GM21423 (cell line): ENCODE results near the gene CA11.
A peak's percentile ranks its signal among the peaks of the same experiment; 100 is the strongest.

Source experiments
- ATAC-seq: cut with Tn5 transposase; IDR thresholded peaks from one replicate; pipeline ENCODE4 v1.9.1; 2021; ENCODE audit warnings: mild to moderate bottlenecking, moderate library complexity; ENCODE audit not compliant: unreplicated experiment

The CA11 gene

GRCh38 chr19:48614436-48615230 lies 31.4 kb downstream of the CA11 start, which contains the start of gene FAM83E:
TSS of gene FAM83E (minus strand) at chr19:48615076. CDS start at chr19:48613372, 1,704 bp downstream.
- ATAC-seq = no peak

- no peak for ATAC-seq
Measured at GRCh38 chr19:48613852-48614435, 32.0 kb downstream of the CA11 start.

- ATAC-seq = no peak
Measured at GRCh38 chr19:48613024-48613851, 32.7 kb downstream of the CA11 start.

GRCh38 chr19:48611872-48612271 lies 34.1 kb downstream of the CA11 start:
- ATAC-seq = no peak

GRCh38 chr19:48609571-48610108 lies 36.3 kb downstream of the CA11 start:
- ATAC-seq = no peak

GRCh38 chr19:48608798-48609263 lies 37.2 kb downstream of the CA11 start:
- ATAC-seq = peak; percentile 58

- no peak for ATAC-seq
Measured at GRCh38 chr19:48607359-48607755, 38.6 kb downstream of the CA11 start.

- no peak for ATAC-seq
Measured at GRCh38 chr19:48606463-48607358, 39.3 kb downstream of the CA11 start, which contains the start of gene SPACA4. TSS of gene SPACA4 (plus strand) at chr19:48606742. CDS start at chr19:48606979, 237 bp downstream.

- ATAC-seq = no peak
Measured at GRCh38 chr19:48603850-48604249, 42.1 kb downstream of the CA11 start.

GRCh38 chr19:48603449-48603848 lies 42.5 kb downstream of the CA11 start:
- no peak for ATAC-seq

GRCh38 chr19:48603001-48603400 lies 43.0 kb downstream of the CA11 start:
- ATAC-seq = no peak

- no peak for ATAC-seq
Measured at GRCh38 chr19:48600679-48601417, 45.1 kb downstream of the CA11 start.

- no peak for ATAC-seq
Measured at GRCh38 chr19:48598996-48599700, 46.8 kb downstream of the CA11 start.

- ATAC-seq = no peak
Measured at GRCh38 chr19:48596679-48597465, 49.1 kb downstream of the CA11 start.

- ATAC-seq = no peak
Measured at GRCh38 chr19:48596237-48596636, 49.8 kb downstream of the CA11 start.

- ATAC-seq = no peak
Measured at GRCh38 chr19:48595833-48596232, 50.2 kb downstream of the CA11 start.

- ATAC-seq = no peak
Measured at GRCh38 chr19:48595171-48595570, 50.8 kb downstream of the CA11 start.

- no peak for ATAC-seq
Measured at GRCh38 chr19:48591021-48591420, 55.0 kb downstream of the CA11 start.
